ENCODE results near the gene TRMT1.

Gene TRMT1

DNA sequence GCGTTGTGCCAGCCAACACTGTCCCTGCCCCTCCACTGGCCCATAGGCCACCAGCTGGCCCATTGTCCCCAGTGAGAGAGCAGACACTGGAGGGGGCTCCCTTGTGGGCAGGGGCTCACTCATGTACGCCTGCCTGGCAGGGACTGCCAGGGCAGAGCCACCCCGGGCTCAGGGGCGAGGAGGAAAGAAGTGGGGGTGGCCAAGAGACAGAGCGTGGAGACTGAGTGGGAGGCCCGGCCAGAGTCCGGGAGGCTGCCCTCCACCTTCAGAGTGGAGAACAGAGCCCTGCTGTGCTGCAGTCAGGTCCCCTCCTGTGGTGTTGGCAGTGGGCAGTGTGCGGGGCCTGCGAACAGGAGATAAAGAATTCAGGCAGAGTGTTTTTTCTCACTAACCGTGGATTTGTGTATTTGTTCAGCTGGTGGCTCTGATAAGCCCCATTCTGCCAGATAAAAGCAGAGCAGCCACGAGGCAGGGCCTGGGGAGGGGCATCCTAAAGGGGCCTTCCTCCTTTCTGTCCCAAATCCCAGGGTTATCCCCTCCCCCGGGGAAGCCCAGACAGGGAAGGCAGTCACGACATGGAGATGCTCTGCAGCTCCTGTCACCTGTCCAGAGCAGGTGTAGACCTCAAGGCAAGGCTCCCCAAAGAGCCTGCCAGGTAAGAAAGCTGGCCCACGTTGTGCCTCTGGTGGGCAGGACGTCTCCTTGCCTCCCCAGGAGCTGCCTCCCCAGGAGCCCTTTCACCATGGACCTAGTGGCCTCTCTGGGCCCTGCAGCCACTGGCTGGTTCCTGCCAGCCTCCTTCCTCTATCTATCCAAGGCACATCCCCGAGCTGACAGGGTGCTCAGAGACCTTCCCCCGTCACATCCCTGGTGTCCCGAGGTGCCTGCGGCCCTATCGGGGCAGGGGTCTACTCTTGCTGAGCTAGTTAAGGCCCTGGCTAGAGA, 46.9 kb downstream of the TRMT1 start:
- DNase-seq: no peak

DNA sequence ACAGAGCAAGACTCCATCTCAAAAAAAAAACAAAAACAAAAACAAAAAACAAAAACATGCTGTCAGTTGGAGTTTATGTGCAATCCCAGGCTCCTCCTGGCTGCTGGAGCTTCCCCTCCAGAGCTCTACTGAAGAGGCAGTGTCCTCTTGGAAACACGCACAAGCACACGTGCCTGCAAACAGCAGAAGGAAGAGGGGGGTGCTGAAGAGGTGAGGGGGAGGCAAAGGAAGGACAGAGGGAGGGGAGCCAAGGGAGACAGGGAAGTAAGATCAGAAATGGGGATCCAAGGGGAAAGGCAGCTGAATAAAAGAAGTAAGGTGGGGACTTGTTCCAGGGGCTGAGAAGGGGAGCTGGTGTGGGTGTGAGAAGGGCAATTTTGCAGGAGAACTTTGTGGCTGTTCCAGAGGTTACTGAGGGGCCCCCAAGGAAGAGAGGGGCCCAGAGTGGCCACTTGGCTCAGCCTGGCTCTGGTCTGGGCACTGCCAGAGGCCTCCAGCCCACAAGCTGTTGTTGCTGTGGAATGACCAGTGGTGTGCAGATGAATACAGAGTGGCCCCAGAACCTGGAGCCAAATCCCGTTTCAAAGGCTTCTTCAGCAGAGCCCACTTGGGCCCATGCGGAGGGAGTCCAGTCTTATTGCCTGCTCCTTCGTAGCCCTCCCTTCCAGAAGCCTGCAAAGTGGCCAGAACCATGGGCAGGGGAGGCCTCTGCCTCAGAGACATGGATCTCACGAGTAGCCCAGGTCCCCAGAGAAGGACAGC, 48.3 kb downstream of the TRMT1 start:
- no peak for DNase-seq

DNA sequence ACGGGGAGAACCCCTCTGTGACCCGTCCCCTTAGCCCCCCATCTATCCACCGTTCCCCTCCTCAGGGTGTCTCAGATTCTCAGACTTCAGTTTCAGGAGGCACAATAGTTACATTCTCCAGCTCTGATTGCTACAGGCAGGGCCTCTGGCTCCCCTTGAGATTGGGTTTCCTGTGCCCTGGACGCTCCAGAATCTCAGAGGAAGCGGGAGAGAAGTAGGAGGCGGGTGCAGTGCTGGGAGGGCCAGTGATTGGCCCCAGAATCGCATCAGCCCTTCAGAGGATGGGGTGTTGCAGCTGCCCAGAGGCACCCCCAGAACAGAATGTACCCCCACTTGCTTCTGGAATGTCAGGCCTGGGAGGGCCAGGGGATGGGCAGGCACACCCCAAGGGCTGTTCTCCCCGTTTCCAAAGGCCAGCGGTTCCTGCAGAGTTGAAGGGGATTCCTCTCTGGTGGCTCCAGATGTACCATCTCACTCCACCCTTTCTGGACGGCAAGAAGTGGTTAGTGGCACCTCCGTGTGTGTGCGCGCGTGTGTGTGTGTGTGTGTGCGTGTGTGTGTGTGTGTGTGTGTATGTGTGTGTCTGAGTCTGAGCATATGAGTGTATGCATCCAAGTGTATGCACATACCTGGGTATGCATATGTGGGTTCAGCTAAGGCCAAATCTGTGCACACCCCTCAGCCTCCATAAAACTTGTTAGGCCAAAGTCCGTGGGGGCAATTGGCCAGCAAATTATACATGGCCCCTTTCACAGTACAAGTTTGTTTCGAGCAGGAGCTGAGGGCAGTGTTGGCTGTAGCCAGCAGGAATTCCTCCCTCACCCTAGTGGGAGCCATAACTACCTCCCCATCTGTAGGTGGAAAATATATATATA, 49.4 kb downstream of the TRMT1 start:
- no peak for DNase-seq

DNA sequence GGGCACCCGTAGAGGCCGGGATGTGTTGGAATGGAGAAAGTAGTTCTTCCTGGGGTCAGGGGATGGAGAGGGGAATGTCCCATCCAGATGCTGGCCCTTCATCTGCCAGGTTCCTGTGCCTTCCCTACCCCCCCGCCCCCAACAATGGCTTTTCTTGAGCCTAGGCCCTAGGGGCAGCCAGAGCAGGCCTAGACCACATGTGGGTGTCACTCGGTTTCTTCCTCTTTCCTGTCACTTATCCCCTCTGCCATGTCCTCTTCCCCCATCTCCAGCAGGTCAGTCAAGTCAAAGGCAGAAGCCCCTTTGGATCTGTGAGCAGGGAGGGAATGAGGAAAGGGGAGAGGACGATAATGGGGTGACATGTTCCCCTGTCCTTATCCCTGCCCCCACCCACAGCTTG, 50.3 kb downstream of the TRMT1 start:
- DNase-seq: no peak

DNA sequence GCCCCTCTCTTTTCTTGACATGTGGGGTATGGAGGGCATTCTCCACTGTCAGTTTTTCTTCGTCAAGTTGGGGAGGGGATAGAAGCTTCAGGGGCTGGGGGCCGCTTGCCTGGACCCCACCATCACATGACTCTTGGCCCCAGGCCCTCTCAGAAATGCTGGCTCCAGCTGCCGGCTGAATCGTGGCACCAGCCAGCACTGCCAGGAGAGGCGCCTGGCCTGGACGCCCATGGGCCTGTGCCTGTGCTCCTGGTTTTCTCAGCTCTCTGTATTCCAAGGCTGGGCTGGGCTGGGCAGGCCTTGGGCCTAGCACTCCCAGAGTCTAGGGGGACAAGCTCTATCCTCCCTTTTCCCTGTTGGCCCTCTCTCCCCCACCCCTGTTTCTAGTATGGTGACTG, 52.4 kb downstream of the TRMT1 start:
- DNase-seq: no peak

DNA sequence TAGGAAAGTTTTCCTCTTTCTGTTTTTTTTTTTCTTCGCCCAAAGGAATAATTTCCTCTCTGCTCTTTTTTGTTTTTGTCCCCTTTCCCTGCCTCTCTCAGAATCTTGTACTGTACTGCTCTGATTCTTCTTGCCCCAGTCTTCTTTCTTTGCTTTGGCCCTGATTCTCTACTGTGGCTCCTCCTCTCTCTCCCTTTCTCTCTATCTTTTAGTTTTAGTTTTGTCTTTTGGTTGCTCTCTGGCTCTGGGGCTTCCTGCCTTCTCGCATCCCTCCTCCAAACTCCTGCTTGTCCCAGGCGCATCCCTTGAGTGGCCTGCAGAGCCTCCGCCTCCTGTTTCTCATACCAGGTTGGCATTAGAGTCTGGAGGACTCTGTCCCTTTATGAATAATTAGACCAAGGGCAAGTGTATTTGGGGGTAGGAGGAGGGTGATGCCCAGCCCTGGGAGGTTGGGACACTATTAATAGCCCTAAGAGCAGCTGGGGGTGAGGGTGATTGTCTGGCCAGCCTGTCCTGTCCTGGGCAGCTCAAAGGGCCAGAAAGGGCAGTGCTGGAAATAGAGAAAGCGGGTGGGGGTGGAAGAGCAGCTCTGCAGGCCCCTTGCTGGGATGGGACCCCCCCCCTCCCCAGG, 53.0 kb downstream of the TRMT1 start:
- no peak for DNase-seq

DNA sequence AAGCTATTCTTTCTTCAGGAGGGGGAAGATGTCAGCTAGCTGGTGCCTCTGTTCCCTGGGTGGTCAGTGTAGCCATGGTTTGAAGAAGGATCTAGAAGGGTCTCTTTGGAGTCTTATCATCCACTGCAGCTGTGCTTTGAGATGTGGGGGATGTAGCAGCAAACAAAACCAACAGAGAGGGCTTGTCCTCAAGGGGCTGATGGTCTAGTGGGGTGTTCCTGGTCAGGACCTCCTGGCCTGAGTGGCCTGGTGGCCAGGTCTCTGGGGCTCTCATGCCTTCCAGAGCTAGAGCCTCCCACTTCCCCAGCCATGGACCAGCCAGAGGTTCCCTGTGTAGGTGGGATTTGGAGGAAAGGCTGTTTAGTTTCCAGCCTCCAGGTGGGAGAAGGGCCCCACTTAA, 54.2 kb downstream of the TRMT1 start:
- DNase-seq: no peak

DNA sequence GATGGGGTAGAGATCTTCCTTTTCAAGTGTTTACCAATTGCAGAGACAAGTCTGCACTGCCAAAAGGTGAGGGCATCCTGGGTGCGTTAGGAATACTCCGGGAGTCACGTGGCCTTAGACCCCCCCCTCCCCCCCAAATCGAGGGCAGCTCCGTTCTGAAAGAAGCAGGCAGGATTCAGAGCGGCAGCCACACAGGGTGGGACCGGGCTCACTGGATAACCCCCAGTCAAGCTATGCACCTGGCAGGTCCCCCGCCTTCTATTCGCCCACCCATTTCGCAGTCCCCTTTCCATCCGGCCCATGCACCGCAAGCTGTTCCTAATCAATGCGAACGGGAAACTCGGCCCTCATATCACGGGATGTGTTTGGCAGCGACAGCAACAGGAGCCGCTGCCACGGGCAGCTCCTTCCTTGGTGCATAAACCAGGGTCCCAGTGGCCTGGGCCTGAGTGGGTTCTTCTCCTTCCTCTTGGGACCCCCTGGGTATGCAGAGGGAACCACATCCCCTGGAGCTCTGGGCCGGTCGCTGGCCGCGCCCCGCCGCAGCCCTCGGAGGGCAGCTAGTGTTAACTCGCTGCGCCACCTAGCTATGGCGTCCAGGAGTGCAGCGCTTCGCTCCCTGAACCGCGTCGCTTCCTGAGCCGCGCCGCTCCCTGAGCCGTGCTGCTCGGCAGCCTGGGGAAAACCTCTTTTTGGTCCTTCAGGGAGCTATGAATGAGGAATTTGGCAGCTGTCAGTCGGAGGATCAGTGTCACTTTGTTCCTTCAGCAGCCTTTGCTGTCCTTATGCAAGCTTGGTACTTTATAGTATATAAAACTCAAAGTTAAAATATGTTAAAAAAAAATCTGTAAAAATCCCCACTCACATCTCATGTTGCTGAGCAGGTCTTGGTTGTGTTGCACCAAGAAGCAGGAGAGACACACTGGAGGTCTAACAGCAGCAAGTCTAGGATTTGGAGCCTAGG, 55.3 kb downstream of the TRMT1 start:
- peak; percentile 80 for DNase-seq

DNA sequence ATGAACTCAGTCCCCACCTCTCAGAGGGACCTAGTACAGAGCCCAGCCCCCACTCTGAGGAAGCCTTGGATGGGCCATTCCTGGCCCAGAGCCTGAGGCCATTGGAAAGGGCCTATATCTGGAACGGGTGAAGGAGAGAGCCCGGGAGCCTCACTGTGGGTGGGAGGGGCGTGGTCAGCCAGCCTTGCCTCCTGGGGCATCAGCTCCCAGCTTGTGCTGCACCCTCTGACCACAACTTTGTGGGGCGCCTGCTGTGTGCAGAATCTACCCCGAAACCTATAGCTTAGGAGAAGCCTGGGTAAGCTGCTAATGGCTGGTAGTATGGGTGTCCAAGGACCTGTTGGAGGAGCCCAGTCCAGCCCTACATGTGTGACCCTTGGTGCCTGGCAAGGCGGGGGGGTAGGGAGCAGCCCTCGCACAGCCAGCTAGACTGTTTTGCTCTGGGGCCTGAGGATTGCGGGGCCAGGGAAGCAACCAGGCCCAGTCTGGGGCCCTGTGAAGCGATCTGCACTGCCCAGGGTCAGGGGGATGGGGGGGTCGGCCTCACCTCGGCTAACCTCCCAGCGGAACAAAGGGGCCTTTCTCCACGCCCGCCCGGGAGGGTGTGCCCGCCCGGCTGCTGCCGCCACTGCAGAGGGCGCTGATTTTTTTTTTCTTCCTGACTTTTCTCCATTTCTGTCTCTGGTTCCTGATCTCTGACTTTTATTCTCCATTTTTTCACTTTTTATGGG, 56.1 kb downstream of the TRMT1 start:
- no peak for DNase-seq

DNA sequence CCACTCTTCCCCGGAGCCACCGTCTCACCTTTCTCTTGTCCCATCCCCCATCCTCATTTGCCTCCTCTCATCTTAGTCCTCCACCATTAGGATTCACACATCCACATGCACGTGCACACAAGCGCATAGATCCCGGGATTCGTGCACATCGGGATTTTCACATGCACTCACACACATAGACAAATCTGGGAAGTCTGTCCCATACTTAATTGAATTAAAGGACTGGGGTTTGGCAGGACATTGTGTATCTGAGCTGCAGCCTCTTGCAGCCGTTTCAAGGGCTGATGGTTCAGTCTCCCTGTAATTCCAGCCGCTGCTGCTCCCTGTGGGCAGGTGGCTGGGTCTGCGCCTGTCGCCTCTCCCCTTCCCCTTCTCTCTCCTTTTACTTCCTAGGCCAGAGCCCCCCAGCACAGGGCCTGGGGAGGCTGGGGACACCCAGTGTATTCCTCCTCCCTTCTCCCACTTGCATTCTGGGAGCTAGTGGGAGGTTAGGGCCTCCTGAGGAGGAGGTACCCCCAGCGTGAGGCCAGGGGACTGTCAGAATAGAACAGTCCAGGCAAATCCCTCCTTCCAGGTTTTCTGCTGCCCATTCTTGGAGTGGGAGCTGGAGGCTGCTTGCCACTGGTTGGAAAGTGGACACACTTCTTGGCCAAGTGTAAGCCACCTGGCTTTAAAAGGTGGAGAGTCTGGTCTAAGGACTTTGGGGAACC, 57.4 kb downstream of the TRMT1 start:
- no peak for DNase-seq

DNA sequence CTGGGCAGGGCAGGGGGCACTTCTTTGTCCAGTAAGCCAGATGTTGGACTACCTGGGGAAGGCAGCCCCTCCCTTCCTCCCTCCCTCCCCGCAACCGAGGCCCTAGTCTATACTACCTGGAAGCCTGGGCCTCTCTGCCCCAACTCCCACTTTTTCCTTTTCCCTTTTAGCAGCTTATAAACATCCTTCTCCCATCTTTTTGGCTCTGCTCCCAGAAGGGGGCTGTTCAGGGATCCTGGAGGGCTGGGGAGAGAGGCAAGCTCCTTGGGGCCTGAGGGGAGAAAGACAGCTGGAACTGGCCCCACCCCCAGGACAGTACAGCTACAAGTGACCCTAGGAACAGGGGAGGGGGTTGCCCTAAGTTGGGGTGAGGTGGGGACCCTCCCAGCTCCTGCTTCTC, 58.8 kb downstream of the TRMT1 start:
- peak; percentile 59 for DNase-seq

DNA sequence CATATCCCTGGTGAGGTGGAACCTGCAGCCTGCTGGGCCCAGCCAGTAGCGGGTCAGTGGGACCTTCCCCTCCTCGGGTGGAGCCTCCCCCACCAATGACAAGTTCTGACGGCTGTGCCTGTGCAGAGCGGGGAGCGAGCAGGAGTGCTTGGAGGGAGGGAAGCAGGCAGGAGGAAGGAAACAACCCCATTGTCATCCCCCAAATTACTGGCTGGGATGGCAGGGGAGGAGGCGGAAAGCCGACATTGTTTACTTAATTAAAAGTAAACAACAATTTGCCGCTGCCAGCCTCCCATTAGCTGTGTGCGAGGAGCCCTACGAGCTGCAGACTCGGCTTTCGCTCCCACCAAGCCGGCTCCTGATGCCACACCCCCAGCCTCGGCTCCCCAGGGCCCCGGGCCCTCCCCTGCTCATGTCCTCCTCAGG, 59.4 kb downstream of the TRMT1 start:
- no peak for DNase-seq

DNA sequence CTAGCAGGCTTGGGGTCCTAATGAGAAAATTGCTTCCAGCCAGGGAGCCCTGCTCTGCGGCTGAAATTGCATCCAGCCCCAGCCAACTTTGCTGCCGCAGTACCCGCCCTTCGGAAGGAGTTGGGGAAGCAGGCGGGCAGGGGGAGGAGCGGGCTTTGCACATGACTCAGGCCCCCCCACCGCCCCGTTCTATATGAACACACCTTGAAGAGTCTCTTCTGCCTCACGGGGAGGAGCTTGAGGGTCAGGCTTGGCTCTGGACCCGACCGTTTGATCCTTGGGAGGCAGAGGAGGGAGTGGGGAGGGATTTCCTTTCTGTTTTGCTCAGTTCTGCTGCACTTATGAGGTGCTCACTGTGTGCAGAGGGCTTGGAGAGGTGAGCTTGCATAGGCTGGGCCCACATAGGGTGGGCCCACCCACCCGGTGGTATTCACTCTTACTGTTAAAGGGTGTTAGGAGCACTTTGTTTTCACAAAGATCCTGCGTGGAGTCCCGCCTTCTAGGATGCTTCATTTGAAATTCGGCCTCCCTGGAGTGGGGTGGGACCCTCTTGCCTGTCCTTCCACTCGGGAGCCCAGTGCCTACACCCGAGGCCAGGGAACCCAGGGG, 60.4 kb downstream of the TRMT1 start:
- DNase-seq: peak; percentile 88

DNA sequence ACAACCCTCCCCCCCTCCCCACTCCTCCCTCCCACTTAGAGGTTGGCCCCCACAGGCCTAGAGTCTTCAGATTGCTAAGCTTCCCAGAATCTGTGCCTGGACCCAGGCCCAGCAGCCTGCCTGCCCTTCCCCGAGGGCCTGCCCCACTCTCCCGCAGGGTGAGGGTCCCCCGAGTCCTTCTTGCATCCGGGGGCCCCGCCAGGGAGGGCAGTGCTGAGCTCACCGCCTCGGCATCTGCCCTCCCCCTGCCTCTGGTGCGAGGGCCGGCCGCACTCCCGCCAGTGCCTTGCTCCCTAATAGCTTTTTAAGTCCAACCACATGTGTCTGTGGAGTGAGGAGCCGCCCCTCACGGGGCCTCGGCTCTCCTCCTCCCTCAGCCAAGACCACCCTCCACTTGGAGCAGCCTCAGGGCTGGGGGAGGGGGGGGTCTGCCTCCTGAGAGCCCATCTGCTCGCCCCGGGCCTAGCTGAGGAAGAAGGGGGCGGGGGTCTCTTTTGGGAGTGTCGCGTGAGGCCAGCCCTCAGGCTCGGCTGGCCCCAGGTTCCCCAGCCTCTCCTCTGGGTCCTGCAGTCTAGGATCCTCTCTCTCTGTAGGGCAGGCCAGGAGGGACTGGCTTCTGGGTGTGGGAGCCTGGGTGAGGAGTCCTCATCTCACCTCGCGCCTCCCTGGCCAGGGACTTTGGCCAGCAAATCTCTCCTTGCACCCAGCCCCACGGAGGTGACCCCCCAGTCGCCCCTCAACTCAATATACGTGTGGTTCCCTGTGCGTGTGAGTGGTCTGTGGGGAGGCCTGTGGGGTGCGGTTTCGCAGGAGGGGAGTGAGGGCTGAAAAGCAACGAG, 61.1 kb downstream of the TRMT1 start:
- DNase-seq: peak; percentile 99

All from fibroblast of skin of scalp (primary cell).